Parathyroid adenoma (tissue), 2 donors: Measurements from ENCODE around the gene RAP1GAP2.

Experiments
- H2AFZ ChIP-seq: fragments of 300-600 bp; sonication (generic); one replicate; pipeline ENCODE4 v1.7.0; 2017; ENCODE audit warnings: antibody characterized with exemption, mild to moderate bottlenecking
- H3K27ac ChIP-seq: fragments of 300-600 bp; sonication (generic); one replicate; pipeline ENCODE4 v1.7.0; 2017
- H3K27me3 ChIP-seq: fragments of 300-600 bp; sonication (generic); one replicate; pipeline ENCODE4 v1.7.0; 2017; ENCODE audit warnings: low read length; ENCODE audit not compliant: control insufficient read depth, insufficient read depth
- H3K36me3 ChIP-seq: fragments of 300-600 bp; sonication (generic); one replicate; pipeline ENCODE4 v1.7.0; 2017; ENCODE audit warnings: low read length; ENCODE audit not compliant: control insufficient read depth, insufficient read depth
- H3K4me1 ChIP-seq: fragments of 300-600 bp; sonication (generic); one replicate; pipeline ENCODE4 v1.7.0; 2017; ENCODE audit warnings: control low read depth
- H3K4me2 ChIP-seq: fragments of 300-600 bp; sonication (generic); one replicate; pipeline ENCODE4 v1.7.0; 2017; ENCODE audit warnings: low read length
- H3K4me3 ChIP-seq: fragments of 300-600 bp; sonication (generic); one replicate; pipeline ENCODE4 v1.7.0; 2017; ENCODE audit warnings: low read depth, low read length
- H3K79me2 ChIP-seq: fragments of 300-600 bp; sonication (generic); one replicate; pipeline ENCODE4 v1.7.0; 2017; ENCODE audit warnings: control low read depth
- H3K9ac ChIP-seq: fragments of 300-600 bp; sonication (generic); one replicate; pipeline ENCODE4 v1.7.0; 2017; ENCODE audit warnings: mild to moderate bottlenecking
- H3K9me3 ChIP-seq: fragments of 300-600 bp; sonication (generic); one replicate; pipeline ENCODE4 v1.7.0; 2017; ENCODE audit warnings: low read length; ENCODE audit not compliant: control insufficient read depth
- TF ChIP-seq, protein P1 (sequence below): fragments of 300-600 bp; sonication (generic); IDR thresholded peaks from one replicate; pipeline ENCODE4 v1.7.0; 2017; ENCODE audit warnings: antibody characterized with exemption, mild to moderate bottlenecking
- donor health status: primary hyperparathyroidism.

The RAP1GAP2 gene

DNA sequence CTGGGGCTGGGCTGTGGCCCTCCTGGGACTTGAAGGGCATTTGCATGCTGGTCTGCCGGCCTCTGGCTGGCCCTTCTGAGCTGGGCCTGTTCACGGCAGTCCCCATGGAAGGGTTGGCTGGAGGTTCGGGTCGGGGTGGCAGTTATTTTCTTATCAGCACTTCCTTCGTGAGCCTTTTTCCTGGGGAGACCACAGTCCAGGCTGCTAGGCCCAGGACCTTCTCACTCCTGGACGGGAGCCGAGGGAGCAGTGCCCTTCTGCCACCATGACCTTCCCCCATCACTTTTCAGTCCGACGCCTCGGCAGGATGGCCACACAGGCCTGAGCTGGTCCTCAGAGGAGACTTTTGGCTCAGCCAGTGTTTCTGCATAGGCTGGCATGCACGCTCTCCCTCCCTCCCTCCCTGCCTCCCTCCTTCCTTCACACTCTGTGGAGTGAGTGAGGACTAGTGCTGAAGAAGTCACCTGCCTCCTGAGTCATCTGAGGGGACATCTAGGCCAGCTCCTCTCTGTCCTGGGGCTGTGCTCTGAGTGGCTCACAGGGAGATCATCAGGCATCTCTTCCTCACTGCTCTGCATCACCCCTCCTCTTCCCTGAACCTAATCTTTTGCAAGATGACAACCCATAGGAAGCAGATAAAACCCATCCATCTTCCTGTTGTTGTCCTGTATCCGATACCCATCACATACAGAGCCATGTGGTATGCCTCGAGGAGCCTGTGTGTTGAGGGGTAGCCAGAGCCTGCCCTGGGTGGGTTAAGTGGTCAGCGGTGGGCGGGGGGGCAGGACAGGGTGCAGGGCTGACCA is 109.7 kb downstream of the RAP1GAP2 start:
- TF ChIP-seq, protein P1, sequence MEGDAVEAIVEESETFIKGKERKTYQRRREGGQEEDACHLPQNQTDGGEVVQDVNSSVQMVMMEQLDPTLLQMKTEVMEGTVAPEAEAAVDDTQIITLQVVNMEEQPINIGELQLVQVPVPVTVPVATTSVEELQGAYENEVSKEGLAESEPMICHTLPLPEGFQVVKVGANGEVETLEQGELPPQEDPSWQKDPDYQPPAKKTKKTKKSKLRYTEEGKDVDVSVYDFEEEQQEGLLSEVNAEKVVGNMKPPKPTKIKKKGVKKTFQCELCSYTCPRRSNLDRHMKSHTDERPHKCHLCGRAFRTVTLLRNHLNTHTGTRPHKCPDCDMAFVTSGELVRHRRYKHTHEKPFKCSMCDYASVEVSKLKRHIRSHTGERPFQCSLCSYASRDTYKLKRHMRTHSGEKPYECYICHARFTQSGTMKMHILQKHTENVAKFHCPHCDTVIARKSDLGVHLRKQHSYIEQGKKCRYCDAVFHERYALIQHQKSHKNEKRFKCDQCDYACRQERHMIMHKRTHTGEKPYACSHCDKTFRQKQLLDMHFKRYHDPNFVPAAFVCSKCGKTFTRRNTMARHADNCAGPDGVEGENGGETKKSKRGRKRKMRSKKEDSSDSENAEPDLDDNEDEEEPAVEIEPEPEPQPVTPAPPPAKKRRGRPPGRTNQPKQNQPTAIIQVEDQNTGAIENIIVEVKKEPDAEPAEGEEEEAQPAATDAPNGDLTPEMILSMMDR, result no peak

DNA sequence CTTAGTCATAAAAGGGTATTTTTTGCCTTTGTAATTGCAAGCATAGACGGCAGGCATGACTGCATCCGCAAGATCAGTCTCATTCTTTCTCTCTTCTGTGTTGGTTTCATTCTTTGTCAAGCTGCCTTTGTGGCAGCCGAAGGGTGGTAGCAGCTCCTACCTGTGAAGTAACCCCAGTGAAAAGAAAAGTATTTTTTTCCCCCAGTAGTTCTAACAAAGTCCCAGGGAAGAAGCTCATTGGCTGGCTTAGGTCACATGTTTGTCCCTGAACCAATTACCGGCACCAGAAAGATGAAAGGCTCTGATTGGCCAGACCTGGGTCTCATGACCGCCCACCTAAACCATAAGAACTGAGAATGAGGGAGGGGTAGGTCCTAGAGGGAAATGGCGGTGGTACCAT is 110.7 kb downstream of the RAP1GAP2 start:
- H3K9ac ChIP-seq, result no peak overlapping the region
- TF ChIP-seq, protein P1, result no peak
- H3K4me2 ChIP-seq, result no peak overlapping the region
- no peaks in the 10 kb centered on the region for H3K9me3 ChIP-seq
- H3K4me1 ChIP-seq, result no peaks in the 10 kb centered on the region
- no peak overlapping the region for H3K27ac ChIP-seq
- no peaks in the 10 kb centered on the region for H3K79me2 ChIP-seq
- no peaks in the 10 kb centered on the region for H3K27me3 ChIP-seq
- no peak overlapping the region for H2AFZ ChIP-seq
- no peaks in the 10 kb centered on the region for H3K36me3 ChIP-seq
- H3K4me3 ChIP-seq, result no peak overlapping the region

More for the DNA sequence above, 109.7 kb downstream of the RAP1GAP2 start:
- H3K79me2 ChIP-seq, result no peaks in the 10 kb centered on the region
- H3K4me1 ChIP-seq, result no peaks in the 10 kb centered on the region
- no peaks in the 10 kb centered on the region for H3K36me3 ChIP-seq
- no peak overlapping the region for H2AFZ ChIP-seq
- no peak overlapping the region for H3K4me2 ChIP-seq
- no peak overlapping the region for H3K27ac ChIP-seq
- H3K9ac ChIP-seq, result no peak overlapping the region
- H3K27me3 ChIP-seq, result no peaks in the 10 kb centered on the region
- H3K4me3 ChIP-seq, result no peak overlapping the region
- no peaks in the 10 kb centered on the region for H3K9me3 ChIP-seq

DNA sequence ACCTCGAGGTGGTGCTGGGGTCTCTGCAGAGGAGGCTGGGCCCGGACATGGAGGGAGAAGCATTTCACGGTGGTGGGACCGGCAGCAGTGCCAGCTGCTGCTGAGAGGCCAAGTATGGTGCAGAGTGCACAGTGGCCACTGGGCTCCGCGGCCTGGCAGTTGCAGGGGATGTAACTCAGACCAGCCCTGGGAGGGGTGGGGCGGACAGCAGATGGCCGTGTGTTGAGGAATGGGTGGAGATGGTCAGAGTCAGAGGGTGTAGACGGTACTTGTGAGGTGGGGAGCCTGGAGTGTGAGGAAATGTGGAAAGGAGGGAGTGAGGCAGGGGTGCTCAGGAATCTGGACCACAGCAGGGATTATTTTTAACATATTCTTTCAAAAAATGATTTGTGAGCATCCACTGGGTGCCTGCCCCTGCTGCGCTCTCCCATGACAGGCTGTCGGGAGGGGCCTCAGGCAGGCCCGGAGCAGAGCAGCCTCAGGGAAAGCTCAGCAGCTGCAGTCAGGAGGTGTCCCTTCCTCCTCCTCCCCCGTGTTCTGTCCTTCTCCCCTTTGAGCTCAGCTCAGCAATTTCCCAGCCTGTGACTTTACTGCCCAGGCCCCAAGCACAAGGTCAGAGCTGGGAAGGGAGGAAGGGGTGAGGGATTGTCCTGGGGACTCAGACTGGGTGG is 113.1 kb downstream of the RAP1GAP2 start:
- TF ChIP-seq, protein P1, result no peak
- H3K27me3 ChIP-seq, result no peaks in the 10 kb centered on the region
- H3K4me1 ChIP-seq, result no peaks in the 10 kb centered on the region
- no peak overlapping the region for H3K4me3 ChIP-seq
- H3K9me3 ChIP-seq, result no peaks in the 10 kb centered on the region
- no peaks in the 10 kb centered on the region for H3K79me2 ChIP-seq
- no peak overlapping the region for H2AFZ ChIP-seq
- no peaks in the 10 kb centered on the region for H3K36me3 ChIP-seq
- no peak overlapping the region for H3K4me2 ChIP-seq
- H3K27ac ChIP-seq, result no peak overlapping the region
- no peak overlapping the region for H3K9ac ChIP-seq

DNA sequence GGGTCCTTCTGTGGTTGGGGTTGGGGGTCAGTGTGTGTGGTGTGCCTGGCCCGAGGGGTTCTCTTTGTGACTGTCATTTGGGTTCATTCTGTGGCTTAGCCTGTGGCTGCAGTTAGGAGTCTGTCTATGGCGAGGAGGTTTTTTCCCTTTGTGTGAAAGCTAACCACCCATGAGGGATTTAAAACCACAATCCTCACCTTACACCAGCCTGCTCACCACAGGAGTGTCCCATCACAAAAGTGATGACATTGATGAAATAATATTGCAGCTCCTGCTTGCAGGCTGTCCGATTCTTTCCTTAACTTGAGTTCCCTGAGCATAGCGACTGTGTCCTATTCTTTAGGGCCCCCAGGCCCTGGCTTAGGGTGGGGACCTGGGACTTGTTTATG is 113.6 kb downstream of the RAP1GAP2 start:
- Histone ChIP-seq H3K9ac (no peak overlapping the region), H3K79me2 (no peaks in the 10 kb centered on the region), H3K4me3 (no peak overlapping the region), H3K27me3 (no peaks in the 10 kb centered on the region), H3K4me1 (no peaks in the 10 kb centered on the region), H3K9me3 (no peaks in the 10 kb centered on the region), H3K27ac (no peak overlapping the region), H3K4me2 (no peak overlapping the region), H2AFZ (no peak overlapping the region), H3K36me3 (no peaks in the 10 kb centered on the region)
- TF ChIP-seq, protein P1, result no peak
